ENCODE measurements around the gene PICK1. TPM values are rescaled to one million over a fixed set of nuclear protein-coding genes. Genes with fewer than 3 reads are reported as not detected.

The PICK1 gene
- total and polyA plus RNA-seq, 10 of the 15 experiments (the other 5 are each of a cell fraction or from before 2014, with no cell fraction given): 0.07 to 19.2 (median 10.9) TPM

DNA sequence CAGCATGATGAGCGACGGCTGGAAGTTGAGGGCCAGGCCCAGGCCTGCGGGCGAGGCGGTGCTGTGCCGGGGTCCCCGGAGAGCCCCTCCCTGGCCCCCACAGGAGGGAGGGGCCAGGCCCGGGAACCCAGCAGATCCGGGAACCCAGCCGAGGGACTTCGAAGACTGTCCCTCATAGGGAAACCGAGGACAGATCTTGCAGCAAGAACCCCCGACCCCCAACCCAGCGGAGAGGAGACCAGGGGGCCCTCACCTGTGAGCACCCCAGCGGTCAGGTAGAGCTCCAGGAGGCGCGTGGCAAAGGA is 24.4 kb downstream of the PICK1 start:
- intact Hi-C loops (cut with micrococcal nuclease; ENCODE audit: unreplicated experiment): no loop called here
- no peaks in the 10 kb centered on the region for H3K79me2 ChIP-seq (ENCODE audit: control insufficient read depth, insufficient read depth, low read length)
- BruUV-seq (replicated peaks): no TSS peak
- CTCF ChIA-PET: interaction anchor here (0.5 to 0.6 kb wide), 2 partner anchors 16 to 32 kb away, joined by 3 read pairs; no protein-coding TSS in a partner anchor
- DNase-seq (ENCODE audit: low read depth, low spot score): no peak
- H3K9ac ChIP-seq (ENCODE audit: control insufficient read depth, insufficient read depth, low read length): no peak overlapping the region
- FAIRE-seq: no peak
- 13% methylated on average over 17 of the region's 17 CpGs for WGBS (ENCODE audit: insufficient coverage, insufficient replicate concordance, low lambda C conversion rate, missing lambda C conversion rate)
- no peaks in the 10 kb centered on the region for H4K20me1 ChIP-seq (ENCODE audit: control insufficient read depth, insufficient read depth)
- SMC1A ChIA-PET (ENCODE audit: uncharacterized antibody, unreplicated experiment): no interaction called here
- H3K4me2 ChIP-seq (ENCODE audit: control insufficient read depth, insufficient read depth): peak overlapping the region; percentile 9; the same call in 1 of the 2 replicates
- H3K27ac ChIP-seq (ENCODE audit: control insufficient read depth, insufficient read depth): no peak overlapping the region
- in situ Hi-C loops (cut with MboI): no loop called here
- peaks cover 8 to 9% of the 10 kb centered on the region in 2 experiments; a peak in 3 of 4 replicates for H3K27me3 ChIP-seq (replicated peaks in 1 of 2; ENCODE audit: control insufficient read depth in 2 of 2, insufficient read depth in 2 of 2, low read length in 1 of 2)
- POLR2A ChIA-PET: interaction anchor here (0.5 kb wide), 1 partner anchor 122 kb away, joined by 4 read pairs; no protein-coding TSS in a partner anchor
- no peak overlapping the region for H3K4me3 ChIP-seq
- RAD21 ChIA-PET (ENCODE audit: unreplicated experiment): no interaction called here
- H2AFZ ChIP-seq (ENCODE audit: control insufficient read depth, low read depth, low read length): no peak overlapping the region
- no peaks in the 10 kb centered on the region for H3K4me1 ChIP-seq (ENCODE audit: control insufficient read depth, insufficient read depth, low read length)
- H3K9me3 ChIP-seq (replicated peaks; ENCODE audit: control insufficient read depth, insufficient read depth, low read length): no peaks in the 10 kb centered on the region
- H3K36me3 ChIP-seq (ENCODE audit: control insufficient read depth in 2 of 2, insufficient read depth in 2 of 2, low read length in 1 of 2): no peaks in the 10 kb centered on the region
- no peak for ATAC-seq
- TF ChIP-seq, protein P1, sequence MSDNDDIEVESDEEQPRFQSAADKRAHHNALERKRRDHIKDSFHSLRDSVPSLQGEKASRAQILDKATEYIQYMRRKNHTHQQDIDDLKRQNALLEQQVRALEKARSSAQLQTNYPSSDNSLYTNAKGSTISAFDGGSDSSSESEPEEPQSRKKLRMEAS (IDR thresholded peaks at IDR 0.05; ENCODE audit: low read depth, low read length): no peak
- TF ChIP-seq MEF2A (IDR thresholded peaks at IDR 0.05; ENCODE audit: insufficient read depth, low read depth, low read length): no peak
- no peak for TF ChIP-seq MYB (IDR thresholded peaks at IDR 0.05; ENCODE audit: borderline replicate concordance, low read depth, low read length)
- no peak for TF ChIP-seq RFX5 (IDR thresholded peaks at IDR 0.05; ENCODE audit: low read depth, low read length)
- TF ChIP-seq, protein P2, sequence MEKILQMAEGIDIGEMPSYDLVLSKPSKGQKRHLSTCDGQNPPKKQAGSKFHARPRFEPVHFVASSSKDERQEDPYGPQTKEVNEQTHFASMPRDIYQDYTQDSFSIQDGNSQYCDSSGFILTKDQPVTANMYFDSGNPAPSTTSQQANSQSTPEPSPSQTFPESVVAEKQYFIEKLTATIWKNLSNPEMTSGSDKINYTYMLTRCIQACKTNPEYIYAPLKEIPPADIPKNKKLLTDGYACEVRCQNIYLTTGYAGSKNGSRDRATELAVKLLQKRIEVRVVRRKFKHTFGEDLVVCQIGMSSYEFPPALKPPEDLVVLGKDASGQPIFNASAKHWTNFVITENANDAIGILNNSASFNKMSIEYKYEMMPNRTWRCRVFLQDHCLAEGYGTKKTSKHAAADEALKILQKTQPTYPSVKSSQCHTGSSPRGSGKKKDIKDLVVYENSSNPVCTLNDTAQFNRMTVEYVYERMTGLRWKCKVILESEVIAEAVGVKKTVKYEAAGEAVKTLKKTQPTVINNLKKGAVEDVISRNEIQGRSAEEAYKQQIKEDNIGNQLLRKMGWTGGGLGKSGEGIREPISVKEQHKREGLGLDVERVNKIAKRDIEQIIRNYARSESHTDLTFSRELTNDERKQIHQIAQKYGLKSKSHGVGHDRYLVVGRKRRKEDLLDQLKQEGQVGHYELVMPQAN (conservative IDR thresholded peaks at IDR 0.05): no peak
- no peak for TF ChIP-seq TARDBP (IDR thresholded peaks at IDR 0.05; ENCODE audit: borderline replicate concordance)
- no peak for TF ChIP-seq POLR2AphosphoS5 (IDR thresholded peaks at IDR 0.05; ENCODE audit: low read length)
- TF ChIP-seq, protein P3, sequence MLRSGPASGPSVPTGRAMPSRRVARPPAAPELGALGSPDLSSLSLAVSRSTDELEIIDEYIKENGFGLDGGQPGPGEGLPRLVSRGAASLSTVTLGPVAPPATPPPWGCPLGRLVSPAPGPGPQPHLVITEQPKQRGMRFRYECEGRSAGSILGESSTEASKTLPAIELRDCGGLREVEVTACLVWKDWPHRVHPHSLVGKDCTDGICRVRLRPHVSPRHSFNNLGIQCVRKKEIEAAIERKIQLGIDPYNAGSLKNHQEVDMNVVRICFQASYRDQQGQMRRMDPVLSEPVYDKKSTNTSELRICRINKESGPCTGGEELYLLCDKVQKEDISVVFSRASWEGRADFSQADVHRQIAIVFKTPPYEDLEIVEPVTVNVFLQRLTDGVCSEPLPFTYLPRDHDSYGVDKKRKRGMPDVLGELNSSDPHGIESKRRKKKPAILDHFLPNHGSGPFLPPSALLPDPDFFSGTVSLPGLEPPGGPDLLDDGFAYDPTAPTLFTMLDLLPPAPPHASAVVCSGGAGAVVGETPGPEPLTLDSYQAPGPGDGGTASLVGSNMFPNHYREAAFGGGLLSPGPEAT (IDR thresholded peaks at IDR 0.05; ENCODE audit: low read depth): no peak
- TF ChIP-seq KAT2A (conservative IDR thresholded peaks at IDR 0.05; ENCODE audit: control insufficient read depth, low read depth, low read length): no peak
- no peak for TF ChIP-seq FOS (IDR thresholded peaks at IDR 0.05; ENCODE audit: borderline replicate concordance, extremely low read depth, insufficient read length)
- no peak for TF ChIP-seq EGR1 (IDR thresholded peaks at IDR 0.05; ENCODE audit: borderline replicate concordance in 1 of 2, low read depth in 2 of 2, low read length in 2 of 2)
- TF ChIP-seq, protein P4, sequence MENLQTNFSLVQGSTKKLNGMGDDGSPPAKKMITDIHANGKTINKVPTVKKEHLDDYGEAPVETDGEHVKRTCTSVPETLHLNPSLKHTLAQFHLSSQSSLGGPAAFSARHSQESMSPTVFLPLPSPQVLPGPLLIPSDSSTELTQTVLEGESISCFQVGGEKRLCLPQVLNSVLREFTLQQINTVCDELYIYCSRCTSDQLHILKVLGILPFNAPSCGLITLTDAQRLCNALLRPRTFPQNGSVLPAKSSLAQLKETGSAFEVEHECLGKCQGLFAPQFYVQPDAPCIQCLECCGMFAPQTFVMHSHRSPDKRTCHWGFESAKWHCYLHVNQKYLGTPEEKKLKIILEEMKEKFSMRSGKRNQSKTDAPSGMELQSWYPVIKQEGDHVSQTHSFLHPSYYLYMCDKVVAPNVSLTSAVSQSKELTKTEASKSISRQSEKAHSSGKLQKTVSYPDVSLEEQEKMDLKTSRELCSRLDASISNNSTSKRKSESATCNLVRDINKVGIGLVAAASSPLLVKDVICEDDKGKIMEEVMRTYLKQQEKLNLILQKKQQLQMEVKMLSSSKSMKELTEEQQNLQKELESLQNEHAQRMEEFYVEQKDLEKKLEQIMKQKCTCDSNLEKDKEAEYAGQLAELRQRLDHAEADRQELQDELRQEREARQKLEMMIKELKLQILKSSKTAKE (IDR thresholded peaks at IDR 0.05; ENCODE audit: low read depth, poor library complexity, severe bottlenecking): no peak
- TF ChIP-seq MTA3 (IDR thresholded peaks at IDR 0.05; ENCODE audit: borderline replicate concordance, low read length): no peak
- TF ChIP-seq SUZ12 (IDR thresholded peaks at IDR 0.05; ENCODE audit: unreplicated experiment): no peak
- TF ChIP-seq TCF12 (IDR thresholded peaks at IDR 0.05; ENCODE audit: low read depth, low read length): no peak
- TF ChIP-seq, protein P5, sequence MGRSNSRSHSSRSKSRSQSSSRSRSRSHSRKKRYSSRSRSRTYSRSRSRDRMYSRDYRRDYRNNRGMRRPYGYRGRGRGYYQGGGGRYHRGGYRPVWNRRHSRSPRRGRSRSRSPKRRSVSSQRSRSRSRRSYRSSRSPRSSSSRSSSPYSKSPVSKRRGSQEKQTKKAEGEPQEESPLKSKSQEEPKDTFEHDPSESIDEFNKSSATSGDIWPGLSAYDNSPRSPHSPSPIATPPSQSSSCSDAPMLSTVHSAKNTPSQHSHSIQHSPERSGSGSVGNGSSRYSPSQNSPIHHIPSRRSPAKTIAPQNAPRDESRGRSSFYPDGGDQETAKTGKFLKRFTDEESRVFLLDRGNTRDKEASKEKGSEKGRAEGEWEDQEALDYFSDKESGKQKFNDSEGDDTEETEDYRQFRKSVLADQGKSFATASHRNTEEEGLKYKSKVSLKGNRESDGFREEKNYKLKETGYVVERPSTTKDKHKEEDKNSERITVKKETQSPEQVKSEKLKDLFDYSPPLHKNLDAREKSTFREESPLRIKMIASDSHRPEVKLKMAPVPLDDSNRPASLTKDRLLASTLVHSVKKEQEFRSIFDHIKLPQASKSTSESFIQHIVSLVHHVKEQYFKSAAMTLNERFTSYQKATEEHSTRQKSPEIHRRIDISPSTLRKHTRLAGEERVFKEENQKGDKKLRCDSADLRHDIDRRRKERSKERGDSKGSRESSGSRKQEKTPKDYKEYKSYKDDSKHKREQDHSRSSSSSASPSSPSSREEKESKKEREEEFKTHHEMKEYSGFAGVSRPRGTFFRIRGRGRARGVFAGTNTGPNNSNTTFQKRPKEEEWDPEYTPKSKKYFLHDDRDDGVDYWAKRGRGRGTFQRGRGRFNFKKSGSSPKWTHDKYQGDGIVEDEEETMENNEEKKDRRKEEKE (IDR thresholded peaks at IDR 0.05): no peak
